Measurements from ENCODE around the gene HNF1A. TPM values are rescaled to one million over a fixed set of nuclear protein-coding genes. Genes with fewer than 3 reads are reported as not detected.

Gene HNF1A
- total RNA-seq, 1 donor from 2014 or later, result not detected

DNA sequence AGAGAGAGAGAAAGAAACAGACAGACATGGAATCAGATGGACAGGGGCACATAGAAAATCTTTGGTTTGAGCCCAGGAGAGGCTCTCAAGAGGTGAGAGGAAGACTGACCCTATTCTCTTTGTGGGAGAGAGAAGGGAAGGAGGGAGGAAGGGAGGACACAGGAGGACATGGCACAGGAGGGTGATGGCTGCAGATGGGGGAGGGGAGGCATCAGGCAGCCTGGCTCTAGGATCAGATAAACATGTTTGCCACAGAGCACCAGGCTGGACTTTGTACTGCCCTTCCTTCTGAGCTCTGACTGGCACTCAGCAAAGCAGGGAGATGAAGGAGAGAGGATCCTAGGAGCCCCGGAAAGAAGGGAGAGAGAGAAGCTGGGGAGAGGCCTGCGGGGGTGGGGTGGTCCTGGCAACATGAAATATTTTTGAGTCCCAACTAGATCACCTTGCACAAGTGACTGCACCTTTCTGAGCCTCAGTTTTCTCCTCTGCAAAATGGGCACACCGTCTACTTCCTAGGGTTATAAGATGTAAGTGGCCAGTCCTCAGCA lies 6.1 kb downstream of the HNF1A start:
- DNase-seq (ENCODE audit: low spot score), result peak; percentile 39
- no peak for TF ChIP-seq CTCF (IDR thresholded peaks at IDR 0.05)
- no peaks in the 10 kb centered on the region for H3K4me1 Mint-ChIP-seq (ENCODE audit: low read depth)
- H3K27ac Mint-ChIP-seq (ENCODE audit: unreplicated experiment), result no peak overlapping the region
- no peaks in the 10 kb centered on the region for H3K36me3 Mint-ChIP-seq (ENCODE audit: low read depth)
- peaks cover under 1% of the 10 kb centered on the region for H3K27me3 Mint-ChIP-seq (ENCODE audit: low read depth)
- H3K4me3 Mint-ChIP-seq (ENCODE audit: unreplicated experiment), result no peak overlapping the region
- peaks cover 3% of the 10 kb centered on the region for H3K9me3 Mint-ChIP-seq (ENCODE audit: low read depth)

DNA sequence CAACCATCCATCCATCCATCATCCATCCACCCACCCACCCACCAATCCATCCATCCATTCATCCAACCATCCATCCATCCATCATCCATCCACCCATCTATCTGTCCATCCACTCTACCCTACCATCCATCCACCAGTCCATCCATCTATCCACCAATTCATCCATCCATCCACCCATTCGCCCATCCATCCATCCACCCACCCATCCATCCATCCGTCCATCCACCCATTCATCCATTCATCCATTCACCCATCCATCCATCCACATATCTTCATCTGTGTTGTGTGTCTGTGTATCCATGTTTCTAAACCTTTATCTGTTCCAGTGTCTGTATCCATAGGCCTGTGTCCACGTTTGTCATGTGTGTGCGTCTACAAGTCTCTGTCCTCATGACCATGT lies 9.9 kb downstream of the HNF1A start:
- peaks cover 3% of the 10 kb centered on the region for H3K9me3 Mint-ChIP-seq (ENCODE audit: low read depth)
- peak; percentile 8 for DNase-seq (ENCODE audit: low spot score)
- no peak overlapping the region for H3K4me3 Mint-ChIP-seq (ENCODE audit: unreplicated experiment)

GRCh38 chr12:120988658-120989057 lies 10.3 kb downstream of the HNF1A start:
- peak; percentile 92 for DNase-seq (ENCODE audit: low spot score)
- TF ChIP-seq CTCF (IDR thresholded peaks at IDR 0.05), result no peak
- Mint-ChIP-seq H3K4me1 (ENCODE audit: low read depth) (no peaks in the 10 kb centered on the region), H3K36me3 (ENCODE audit: low read depth) (no peaks in the 10 kb centered on the region), H3K9me3 (ENCODE audit: low read depth) (peaks cover 3% of the 10 kb centered on the region), H3K27me3 (ENCODE audit: low read depth) (peaks cover 17% of the 10 kb centered on the region), H3K27ac (ENCODE audit: unreplicated experiment) (no peak overlapping the region), H3K4me3 (ENCODE audit: unreplicated experiment) (no peak overlapping the region)

More for the DNA sequence above, 9.9 kb downstream of the HNF1A start:
- Mint-ChIP-seq H3K36me3 (ENCODE audit: low read depth) (no peaks in the 10 kb centered on the region), H3K27ac (ENCODE audit: unreplicated experiment) (no peak overlapping the region), H3K4me1 (ENCODE audit: low read depth) (no peaks in the 10 kb centered on the region), H3K27me3 (ENCODE audit: low read depth) (peaks cover 14% of the 10 kb centered on the region)
- TF ChIP-seq CTCF (IDR thresholded peaks at IDR 0.05), result no peak

DNA sequence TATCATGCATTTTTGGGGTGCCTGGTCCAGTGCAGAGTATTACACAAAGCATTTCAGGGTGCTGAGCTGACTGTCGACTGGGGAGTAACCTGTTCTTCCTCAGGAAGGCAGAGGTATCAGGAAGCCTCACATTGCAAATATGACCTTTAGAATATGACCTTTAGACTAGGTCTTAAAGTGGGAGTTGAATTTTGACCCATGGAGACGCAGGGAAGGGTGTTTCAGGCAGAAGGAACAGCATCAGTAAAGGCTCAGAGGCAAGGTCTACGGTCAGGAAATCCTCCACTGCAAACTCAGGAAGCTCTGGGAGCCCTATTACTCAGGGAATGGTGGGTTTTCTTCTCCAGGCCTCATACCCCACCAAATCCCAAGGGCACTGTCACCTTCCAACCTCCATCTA lies 11.3 kb downstream of the HNF1A start:
- Mint-ChIP-seq H3K9me3 (ENCODE audit: low read depth) (peaks cover 3% of the 10 kb centered on the region), H3K27me3 (ENCODE audit: low read depth) (peaks cover 22% of the 10 kb centered on the region), H3K36me3 (ENCODE audit: low read depth) (no peaks in the 10 kb centered on the region), H3K4me1 (ENCODE audit: low read depth) (no peaks in the 10 kb centered on the region), H3K27ac (ENCODE audit: unreplicated experiment) (no peak overlapping the region), H3K4me3 (ENCODE audit: unreplicated experiment) (no peak overlapping the region)
- DNase-seq (ENCODE audit: low spot score), result no peak
- no peak for TF ChIP-seq CTCF (IDR thresholded peaks at IDR 0.05)

GRCh38 chr12:120990487-120991055 lies 12.2 kb downstream of the HNF1A start:
- Mint-ChIP-seq H3K36me3 (ENCODE audit: low read depth) (no peaks in the 10 kb centered on the region), H3K9me3 (ENCODE audit: low read depth) (peaks cover 10% of the 10 kb centered on the region), H3K4me1 (ENCODE audit: low read depth) (no peaks in the 10 kb centered on the region), H3K4me3 (ENCODE audit: unreplicated experiment) (no peak overlapping the region), H3K27ac (ENCODE audit: unreplicated experiment) (no peak overlapping the region), H3K27me3 (ENCODE audit: low read depth) (peaks cover 31% of the 10 kb centered on the region)
- TF ChIP-seq CTCF (IDR thresholded peaks at IDR 0.05), result no peak
- peak; percentile 19 for DNase-seq (ENCODE audit: low spot score)
